ENCODE measurements around the gene TMOD2.
A peak's percentile ranks its signal among the peaks of the same experiment; 100 is the strongest.

The TMOD2 gene

GRCh38 chr15:51816611-51817010 is 65.2 kb downstream of the TMOD2 start:
- no peak for DNase-seq
- no peaks in the 10 kb centered on the region for H3K4me1 ChIP-seq (ENCODE audit: control insufficient read depth in 1 of 2, insufficient read depth in 2 of 2, low read length in 2 of 2)
- H4K12ac ChIP-seq (ENCODE audit: low read depth, low read length): no peak overlapping the region
- no peak overlapping the region for H4K8ac ChIP-seq (ENCODE audit: low read depth, low read length)
- H4K91ac ChIP-seq (ENCODE audit: low read depth, low read length): no peak overlapping the region
- no peak overlapping the region for H3K4ac ChIP-seq (ENCODE audit: low read depth, low read length)
- no peak overlapping the region for H3K4me3 ChIP-seq (ENCODE audit: low read depth, low read length)
- no peak overlapping the region for H2BK5ac ChIP-seq (ENCODE audit: low read depth, low read length, poor library complexity)
- H3K27ac ChIP-seq (ENCODE audit: low read depth, low read length): no peak overlapping the region
- no peak overlapping the region for H2BK120ac ChIP-seq (ENCODE audit: insufficient read depth, low read length, poor library complexity)
- no peak overlapping the region for H3K14ac ChIP-seq (ENCODE audit: low read length)
- no peak overlapping the region for H2AK5ac ChIP-seq (ENCODE audit: low read length)
- H3K27me3 ChIP-seq (ENCODE audit: insufficient read depth, low read length): no peaks in the 10 kb centered on the region
- no peak overlapping the region for H3K4me2 ChIP-seq (ENCODE audit: low read length)
- no peaks in the 10 kb centered on the region for H3K79me1 ChIP-seq (ENCODE audit: low read length)
- peaks cover 2% of the 10 kb centered on the region for H3K9me3 ChIP-seq (ENCODE audit: insufficient read depth, low read depth, low read length)
- H3K36me3 ChIP-seq (ENCODE audit: control insufficient read depth in 1 of 2, insufficient read depth in 2 of 2, low read length in 2 of 2): no peaks in the 10 kb centered on the region
- no peak overlapping the region for H2AFZ ChIP-seq (ENCODE audit: insufficient read depth, low read length, poor library complexity)
- no peak overlapping the region for H3K9ac ChIP-seq (ENCODE audit: low read length)
- no peak overlapping the region for H2BK12ac ChIP-seq (ENCODE audit: low read length)
- H3K23ac ChIP-seq (ENCODE audit: low read length): no peak overlapping the region
- no peak overlapping the region for H3K18ac ChIP-seq (ENCODE audit: low read length)
- no peaks in the 10 kb centered on the region for H3K79me2 ChIP-seq (ENCODE audit: control insufficient read depth, insufficient read depth, low read length, poor library complexity)

- DNase-seq: no peak
- Histone ChIP-seq H4K91ac (ENCODE audit: low read depth, low read length) (no peak overlapping the region), H2BK120ac (ENCODE audit: insufficient read depth, low read length, poor library complexity) (no peak overlapping the region), H3K4ac (ENCODE audit: low read depth, low read length) (no peak overlapping the region), H3K27ac (ENCODE audit: low read depth, low read length) (no peak overlapping the region), H2BK5ac (ENCODE audit: low read depth, low read length, poor library complexity) (no peak overlapping the region), H4K8ac (ENCODE audit: low read depth, low read length) (no peak overlapping the region), H3K9me3 (ENCODE audit: insufficient read depth, low read depth, low read length) (peaks cover 2% of the 10 kb centered on the region), H3K23ac (ENCODE audit: low read length) (no peak overlapping the region), H2BK12ac (ENCODE audit: low read length) (no peak overlapping the region), H3K79me1 (ENCODE audit: low read length) (no peaks in the 10 kb centered on the region), H3K79me2 (ENCODE audit: control insufficient read depth, insufficient read depth, low read length, poor library complexity) (no peaks in the 10 kb centered on the region), H3K9ac (ENCODE audit: low read length) (no peak overlapping the region), H3K4me1 (ENCODE audit: control insufficient read depth in 1 of 2, insufficient read depth in 2 of 2, low read length in 2 of 2) (no peaks in the 10 kb centered on the region), H3K36me3 (ENCODE audit: control insufficient read depth in 1 of 2, insufficient read depth in 2 of 2, low read length in 2 of 2) (no peaks in the 10 kb centered on the region), H3K4me3 (ENCODE audit: low read depth, low read length) (no peak overlapping the region), H3K4me2 (ENCODE audit: low read length) (no peak overlapping the region), H3K14ac (ENCODE audit: low read length) (no peak overlapping the region), H3K27me3 (ENCODE audit: insufficient read depth, low read length) (no peaks in the 10 kb centered on the region), H2AFZ (ENCODE audit: insufficient read depth, low read length, poor library complexity) (no peak overlapping the region), H4K12ac (ENCODE audit: low read depth, low read length) (no peak overlapping the region), H2AK5ac (ENCODE audit: low read length) (no peak overlapping the region), H3K18ac (ENCODE audit: low read length) (no peak overlapping the region)
- no CpG with 5 or more reads among the region's 3 CpGs for WGBS (ENCODE audit: extremely low coverage, insufficient coverage, insufficient read length)
Observed at GRCh38 chr15:51818150-51818549, 66.8 kb downstream of the TMOD2 start.

GRCh38 chr15:51825698-51826097 is 74.3 kb downstream of the TMOD2 start:
- H4K12ac ChIP-seq (ENCODE audit: low read depth, low read length): no peak overlapping the region
- no peak overlapping the region for H3K27ac ChIP-seq (ENCODE audit: low read depth, low read length)
- no peak overlapping the region for H3K4me3 ChIP-seq (ENCODE audit: low read depth, low read length)
- no peaks in the 10 kb centered on the region for H3K27me3 ChIP-seq (ENCODE audit: insufficient read depth, low read length)
- H4K8ac ChIP-seq (ENCODE audit: low read depth, low read length): no peak overlapping the region
- H3K18ac ChIP-seq (ENCODE audit: low read length): no peak overlapping the region
- H2BK5ac ChIP-seq (ENCODE audit: low read depth, low read length, poor library complexity): no peak overlapping the region
- H3K23ac ChIP-seq (ENCODE audit: low read length): no peak overlapping the region
- no peak overlapping the region for H2BK120ac ChIP-seq (ENCODE audit: insufficient read depth, low read length, poor library complexity)
- H3K14ac ChIP-seq (ENCODE audit: low read length): no peak overlapping the region
- H3K4me1 ChIP-seq (ENCODE audit: control insufficient read depth in 1 of 2, insufficient read depth in 2 of 2, low read length in 2 of 2): peaks cover 0 to 6% of the 10 kb centered on the region in 2 experiments
- H3K4me2 ChIP-seq (ENCODE audit: low read length): no peak overlapping the region
- peaks cover 2% of the 10 kb centered on the region for H3K9me3 ChIP-seq (ENCODE audit: insufficient read depth, low read depth, low read length)
- H3K79me2 ChIP-seq (ENCODE audit: control insufficient read depth, insufficient read depth, low read length, poor library complexity): peaks cover 7% of the 10 kb centered on the region
- H3K9ac ChIP-seq (ENCODE audit: low read length): no peak overlapping the region
- no peak overlapping the region for H4K91ac ChIP-seq (ENCODE audit: low read depth, low read length)
- H3K4ac ChIP-seq (ENCODE audit: low read depth, low read length): no peak overlapping the region
- H3K79me1 ChIP-seq (ENCODE audit: low read length): peaks cover 8% of the 10 kb centered on the region
- no peaks in the 10 kb centered on the region for H3K36me3 ChIP-seq (ENCODE audit: control insufficient read depth in 1 of 2, insufficient read depth in 2 of 2, low read length in 2 of 2)
- no peak overlapping the region for H2AK5ac ChIP-seq (ENCODE audit: low read length)
- DNase-seq: no peak
- no peak overlapping the region for H2AFZ ChIP-seq (ENCODE audit: insufficient read depth, low read length, poor library complexity)
- H2BK12ac ChIP-seq (ENCODE audit: low read length): no peak overlapping the region
- WGBS (ENCODE audit: extremely low coverage, insufficient coverage, insufficient read length): no CpG with 5 or more reads among the region's 3 CpGs

GRCh38 chr15:51828621-51829375 is 77.4 kb downstream of the TMOD2 start:
- Histone ChIP-seq H2BK120ac (ENCODE audit: insufficient read depth, low read length, poor library complexity) (no peak overlapping the region), H3K4me2 (ENCODE audit: low read length) (peak overlapping the region; percentile 21), H3K4ac (ENCODE audit: low read depth, low read length) (no peak overlapping the region), H2AFZ (ENCODE audit: insufficient read depth, low read length, poor library complexity) (no peak overlapping the region), H3K79me2 (ENCODE audit: control insufficient read depth, insufficient read depth, low read length, poor library complexity) (peaks cover 10% of the 10 kb centered on the region), H4K8ac (ENCODE audit: low read depth, low read length) (no peak overlapping the region), H3K23ac (ENCODE audit: low read length) (no peak overlapping the region), H3K27me3 (ENCODE audit: insufficient read depth, low read length) (no peaks in the 10 kb centered on the region), H3K14ac (ENCODE audit: low read length) (no peak overlapping the region), H3K4me1 (ENCODE audit: control insufficient read depth in 1 of 2, insufficient read depth in 2 of 2, low read length in 2 of 2) (peaks cover 0 to 6% of the 10 kb centered on the region in 2 experiments), H4K12ac (ENCODE audit: low read depth, low read length) (no peak overlapping the region), H3K18ac (ENCODE audit: low read length) (no peak overlapping the region), H3K36me3 (ENCODE audit: control insufficient read depth in 1 of 2, insufficient read depth in 2 of 2, low read length in 2 of 2) (no peaks in the 10 kb centered on the region), H3K9ac (ENCODE audit: low read length) (no peak overlapping the region), H3K27ac (ENCODE audit: low read depth, low read length) (peak overlapping the region; percentile 42), H3K9me3 (ENCODE audit: insufficient read depth, low read depth, low read length) (no peaks in the 10 kb centered on the region), H2BK12ac (ENCODE audit: low read length) (no peak overlapping the region), H2BK5ac (ENCODE audit: low read depth, low read length, poor library complexity) (no peak overlapping the region), H4K91ac (ENCODE audit: low read depth, low read length) (no peak overlapping the region), H3K4me3 (ENCODE audit: low read depth, low read length) (no peak overlapping the region), H3K79me1 (ENCODE audit: low read length) (peaks cover 8% of the 10 kb centered on the region), H2AK5ac (ENCODE audit: low read length) (no peak overlapping the region)
- no CpG with 5 or more reads among the region's 9 CpGs for WGBS (ENCODE audit: extremely low coverage, insufficient coverage, insufficient read length)
- DNase-seq: peak; percentile 83 to 96
